ACC112 (cell line): ENCODE measurements around the gene DSCAM.

ENCODE experiments used
- H2AFZ ChIP-seq: fragments of 200-600 bp; sonication (generic); one replicate; pipeline ENCODE4 v1.6.0; 2017; ENCODE audit warnings: antibody characterized with exemption, low read length; ENCODE audit not compliant: unreplicated experiment
- H3K27ac ChIP-seq: fragments of 200-600 bp; sonication (generic); 2 replicates; pipeline ENCODE4 v1.5.1; 2014; ENCODE audit warnings: low read depth, mild to moderate bottlenecking, antibody characterized with exemption, low read length, moderate library complexity
- H3K27me3 ChIP-seq: fragments of 200-600 bp; sonication (generic); 2 replicates; pipeline ENCODE4 v1.6.1; 2014; ENCODE audit warnings: mild to moderate bottlenecking, antibody characterized with exemption, low read length, moderate library complexity, mixed read lengths; ENCODE audit not compliant: insufficient read depth
- H3K36me3 ChIP-seq: fragments of 200-600 bp; sonication (generic); 2 replicates; pipeline ENCODE4 v1.6.1; 2016; ENCODE audit warnings: mild to moderate bottlenecking, antibody characterized with exemption, low read length, moderate library complexity, mixed read lengths; ENCODE audit not compliant: insufficient read depth
- H3K4me1 ChIP-seq: fragments of 200-600 bp; sonication (generic); one replicate; pipeline ENCODE4 v1.6.1; 2016; ENCODE audit warnings: low read length, mixed read lengths; ENCODE audit not compliant: insufficient read depth, unreplicated experiment, control insufficient read depth
- H3K4me3 ChIP-seq: fragments of 200-600 bp; sonication (generic); 2 replicates; pipeline ENCODE4 v1.5.1; 2014; ENCODE audit warnings: mild to moderate bottlenecking, low read depth, low read length
- H3K79me2 ChIP-seq: fragments of 200-600 bp; sonication (generic); one replicate; pipeline ENCODE4 v1.6.0; 2016; ENCODE audit warnings: low read length; ENCODE audit not compliant: control insufficient read depth, unreplicated experiment, insufficient read depth

The DSCAM gene

DNA sequence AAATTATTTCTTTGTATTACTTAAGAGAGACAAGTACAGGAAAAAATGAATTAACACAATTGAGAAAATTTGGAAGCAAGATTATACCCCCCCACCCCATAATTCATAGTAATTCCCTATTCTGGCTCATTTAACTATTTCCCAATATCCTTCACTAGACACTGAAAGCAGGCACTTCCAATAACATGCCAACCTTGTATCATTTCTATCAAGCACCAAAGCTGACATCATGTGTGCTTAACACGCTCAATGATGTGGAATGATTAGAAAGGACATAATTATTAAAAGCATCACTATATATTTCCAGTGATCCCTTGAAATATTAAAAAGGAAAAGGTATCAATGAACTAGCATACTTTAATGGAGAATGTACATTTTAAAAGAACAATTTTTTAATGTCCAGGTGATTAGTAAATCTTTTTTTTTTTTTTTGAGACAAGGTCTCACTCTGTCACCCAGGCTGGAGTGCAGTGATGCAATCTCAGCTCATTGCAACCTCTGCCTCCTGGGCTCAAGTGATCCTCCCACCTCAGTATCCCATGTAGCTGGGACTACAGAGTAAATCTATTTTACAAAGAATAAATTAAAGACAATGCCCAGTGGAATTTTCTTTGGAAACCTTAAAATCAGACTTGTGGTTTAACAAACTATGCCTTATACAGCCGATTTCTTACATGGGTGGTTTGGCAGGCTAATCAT lies 443.9 kb downstream of the DSCAM start:
- no peak overlapping the region for H3K4me3 ChIP-seq
- no peaks in the 10 kb centered on the region for H3K4me1 ChIP-seq
- H3K36me3 ChIP-seq: no peaks in the 10 kb centered on the region
- no peaks in the 10 kb centered on the region for H3K27me3 ChIP-seq
- no peak overlapping the region for H3K27ac ChIP-seq
- no peak overlapping the region for H2AFZ ChIP-seq
- H3K79me2 ChIP-seq: no peaks in the 10 kb centered on the region

DNA sequence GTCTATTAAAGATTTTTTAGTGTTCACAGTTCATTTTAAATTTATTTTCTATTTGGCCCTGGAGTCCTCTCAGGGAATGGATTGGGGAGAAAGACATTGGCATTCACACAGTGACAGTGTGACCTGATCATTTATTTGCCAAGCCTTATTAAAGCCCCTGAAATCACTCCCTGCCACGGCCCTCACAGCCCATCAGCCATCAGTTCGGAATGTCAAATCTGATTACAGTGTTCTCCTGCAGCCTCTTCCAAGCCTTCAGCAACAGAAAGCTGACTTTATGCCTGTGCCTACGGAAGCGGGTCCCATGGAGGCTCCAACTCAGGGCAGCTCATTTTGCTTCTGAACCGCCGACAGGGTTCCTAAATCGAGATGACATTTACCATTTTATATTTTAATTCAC lies 451.2 kb downstream of the DSCAM start:
- Histone ChIP-seq H3K4me3 (no peak overlapping the region), H3K4me1 (no peaks in the 10 kb centered on the region), H3K36me3 (no peaks in the 10 kb centered on the region), H3K27me3 (no peaks in the 10 kb centered on the region), H3K79me2 (no peaks in the 10 kb centered on the region), H2AFZ (no peak overlapping the region), H3K27ac (no peak overlapping the region)

DNA sequence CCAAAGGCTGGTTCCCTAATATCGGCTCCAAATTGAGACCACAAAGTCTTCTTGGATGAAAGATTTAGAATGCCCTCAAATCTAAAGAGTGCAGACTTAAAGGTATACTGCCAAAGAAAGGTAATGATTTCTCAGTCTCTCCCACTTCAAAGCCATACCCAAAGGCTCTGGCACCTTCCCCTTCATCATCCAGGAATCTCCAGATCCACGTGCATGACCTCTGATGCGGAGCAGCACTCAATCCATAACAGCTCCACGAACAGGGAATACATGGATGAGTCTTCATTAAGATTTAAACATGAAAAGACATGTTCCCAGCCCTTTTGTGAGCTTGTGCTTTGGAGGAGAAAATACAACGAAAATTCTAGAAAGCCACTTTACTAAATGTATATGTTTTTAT lies 453.9 kb downstream of the DSCAM start:
- H3K27me3 ChIP-seq: no peaks in the 10 kb centered on the region
- no peak overlapping the region for H2AFZ ChIP-seq
- no peaks in the 10 kb centered on the region for H3K4me1 ChIP-seq
- H3K27ac ChIP-seq: no peak overlapping the region
- no peaks in the 10 kb centered on the region for H3K36me3 ChIP-seq
- no peaks in the 10 kb centered on the region for H3K79me2 ChIP-seq
- no peak overlapping the region for H3K4me3 ChIP-seq

DNA sequence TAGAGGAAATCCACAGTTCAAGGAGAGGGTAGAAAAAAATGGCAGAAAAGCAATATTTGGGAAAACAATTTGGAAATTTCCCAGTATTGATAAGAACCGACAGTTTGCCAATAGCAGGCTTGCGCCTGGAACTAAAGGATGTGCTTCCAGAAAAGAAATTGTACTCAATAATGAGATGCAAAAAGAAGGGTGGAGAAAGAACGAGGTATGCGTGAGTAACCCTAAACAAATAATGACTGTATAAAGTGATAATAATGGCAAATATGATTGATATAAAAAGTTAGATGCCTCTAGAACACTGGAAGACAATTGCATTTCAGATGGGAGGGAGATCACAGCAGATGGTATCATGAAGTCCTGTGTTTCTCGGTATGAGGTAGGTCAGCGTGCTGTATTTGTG lies 458.9 kb downstream of the DSCAM start:
- Histone ChIP-seq H3K27ac (no peak overlapping the region), H3K36me3 (no peaks in the 10 kb centered on the region), H3K4me1 (no peaks in the 10 kb centered on the region), H2AFZ (no peak overlapping the region), H3K27me3 (no peaks in the 10 kb centered on the region), H3K4me3 (no peak overlapping the region), H3K79me2 (no peaks in the 10 kb centered on the region)

DNA sequence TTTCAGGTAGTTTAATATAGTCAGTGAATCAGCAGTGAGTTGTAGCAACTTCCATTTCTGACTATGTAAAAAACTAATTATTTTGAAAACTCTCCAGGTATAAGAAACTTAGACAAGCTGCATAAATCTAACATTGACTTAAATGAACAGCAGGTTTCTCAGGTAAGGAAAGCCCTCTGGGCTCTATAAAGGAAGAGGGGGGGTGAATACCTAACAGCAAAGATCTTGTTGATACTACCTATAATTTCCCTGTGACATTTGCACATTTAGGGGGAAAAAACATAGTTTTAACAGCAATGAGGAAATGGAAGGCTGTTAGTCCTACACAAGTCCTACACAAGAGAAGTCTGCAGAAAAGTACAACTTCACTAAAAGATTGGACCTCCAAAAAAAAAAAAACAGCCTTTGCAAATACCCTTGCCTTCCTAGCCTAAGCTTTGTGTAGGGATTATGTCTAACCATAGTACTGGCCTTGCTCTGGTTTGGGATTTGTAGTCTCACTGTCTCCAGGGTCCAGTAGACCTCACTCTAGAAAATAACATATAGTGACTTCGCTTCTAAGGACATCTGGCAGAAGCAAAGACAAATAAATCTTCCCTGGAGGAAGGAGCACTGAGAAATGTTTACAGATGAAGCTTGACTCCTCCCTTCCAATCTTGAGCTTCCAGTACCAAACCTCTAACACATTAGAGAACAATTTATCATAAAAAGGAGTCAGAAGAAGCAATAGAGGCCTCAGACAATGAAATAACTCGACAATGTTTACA lies 459.8 kb downstream of the DSCAM start:
- no peak overlapping the region for H3K27ac ChIP-seq
- no peak overlapping the region for H3K4me3 ChIP-seq
- no peaks in the 10 kb centered on the region for H3K36me3 ChIP-seq
- no peaks in the 10 kb centered on the region for H3K27me3 ChIP-seq
- H3K79me2 ChIP-seq: no peaks in the 10 kb centered on the region
- no peaks in the 10 kb centered on the region for H3K4me1 ChIP-seq
- no peak overlapping the region for H2AFZ ChIP-seq

DNA sequence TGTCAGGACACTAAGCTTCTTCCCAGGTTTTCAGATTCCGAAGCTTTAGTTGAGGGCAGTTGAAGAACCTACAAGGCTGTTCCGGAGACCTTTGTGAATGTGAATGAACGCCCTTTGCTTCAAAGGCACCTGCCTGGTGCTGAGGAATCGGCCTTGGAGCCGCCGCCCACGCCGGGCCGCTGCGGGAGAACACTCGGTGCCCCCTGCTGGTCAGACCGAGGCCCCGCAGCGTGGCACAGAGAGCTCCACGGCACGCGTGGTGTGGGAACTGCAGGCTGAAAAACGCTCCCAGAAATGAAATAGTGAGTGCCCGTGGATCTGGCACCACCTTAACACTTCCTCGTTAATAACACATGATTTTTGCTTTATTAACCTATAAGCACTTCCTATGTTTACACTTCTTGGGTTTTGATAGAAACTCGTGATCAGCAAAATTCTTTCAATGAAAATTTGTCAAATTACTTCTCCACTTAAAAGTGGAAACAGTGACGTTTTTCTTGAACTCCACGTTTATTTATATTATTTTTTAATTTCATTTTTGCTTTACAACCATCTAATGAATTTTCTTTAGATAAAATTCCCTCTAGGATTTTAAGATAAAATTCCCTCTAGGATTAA lies 460.6 kb downstream of the DSCAM start:
- Histone ChIP-seq H3K36me3 (no peaks in the 10 kb centered on the region), H3K79me2 (no peaks in the 10 kb centered on the region), H3K27ac (no peak overlapping the region), H3K4me1 (no peaks in the 10 kb centered on the region), H3K27me3 (no peaks in the 10 kb centered on the region), H2AFZ (no peak overlapping the region), H3K4me3 (no peak overlapping the region)

DNA sequence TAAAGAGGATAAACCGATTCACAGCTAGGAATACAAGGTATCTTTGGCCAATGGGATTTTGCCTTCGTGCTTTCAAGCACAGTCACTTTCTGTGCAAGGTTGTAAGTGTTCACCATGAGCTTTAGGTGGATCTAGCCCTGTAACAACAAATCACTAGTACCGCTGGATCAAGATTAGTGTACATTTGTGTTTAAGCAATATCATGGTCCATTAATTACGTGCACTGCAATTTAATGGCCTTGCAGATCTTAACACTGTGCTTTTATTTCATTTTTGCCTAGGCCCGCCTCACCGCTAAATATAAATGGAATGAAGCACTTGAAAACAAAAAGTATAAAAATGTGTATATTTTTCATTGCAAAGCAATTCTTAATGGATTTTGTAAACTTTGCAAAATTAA lies 461.1 kb downstream of the DSCAM start:
- H2AFZ ChIP-seq: no peak overlapping the region

DNA sequence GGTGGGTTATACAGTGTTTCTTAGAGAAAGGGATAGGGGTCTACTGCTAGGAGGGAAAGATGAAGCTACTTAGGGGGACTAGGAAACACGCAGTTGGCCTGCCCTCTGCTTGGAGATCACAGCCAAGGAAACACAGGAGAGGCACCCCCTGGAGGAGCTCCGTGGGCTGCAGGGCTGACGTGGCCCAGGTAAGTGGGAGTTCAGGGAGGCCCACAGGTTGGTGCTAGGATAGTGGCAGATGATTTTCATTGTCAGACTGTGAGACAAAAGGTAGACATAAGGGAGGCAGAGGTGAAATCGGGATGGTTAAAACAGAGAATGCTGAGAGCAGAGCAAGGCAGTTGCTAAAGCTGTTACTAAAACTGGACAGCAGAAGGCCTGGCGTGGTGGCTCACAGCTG lies 463.0 kb downstream of the DSCAM start:
- H3K36me3 ChIP-seq: no peaks in the 10 kb centered on the region
- H2AFZ ChIP-seq: no peak overlapping the region
- no peaks in the 10 kb centered on the region for H3K4me1 ChIP-seq
- no peak overlapping the region for H3K4me3 ChIP-seq
- H3K27ac ChIP-seq: no peak overlapping the region
- no peaks in the 10 kb centered on the region for H3K27me3 ChIP-seq
- H3K79me2 ChIP-seq: no peaks in the 10 kb centered on the region

More for the DNA sequence above, 461.1 kb downstream of the DSCAM start:
- Histone ChIP-seq H3K27ac (no peak overlapping the region), H3K4me1 (no peaks in the 10 kb centered on the region), H3K79me2 (no peaks in the 10 kb centered on the region), H3K36me3 (no peaks in the 10 kb centered on the region), H3K4me3 (no peak overlapping the region), H3K27me3 (no peaks in the 10 kb centered on the region)

DNA sequence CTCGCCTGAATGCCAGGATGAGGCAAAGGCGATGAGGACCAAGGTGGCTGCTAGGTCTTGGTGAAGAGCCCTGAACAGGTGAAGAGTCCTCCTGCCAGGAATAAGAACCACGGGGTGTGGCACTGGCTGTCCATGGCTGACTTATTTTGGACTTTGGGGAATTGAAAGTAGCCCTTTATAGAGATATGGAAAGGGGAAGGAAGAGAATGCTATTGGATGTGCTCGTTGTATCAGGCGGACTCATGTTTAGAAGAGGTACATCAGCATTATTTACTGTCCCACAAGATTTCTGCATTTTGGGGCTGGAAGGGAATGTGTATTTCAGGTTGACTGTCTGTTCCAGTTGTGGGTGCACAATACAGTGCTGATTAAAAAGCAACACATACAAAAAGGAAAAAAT lies 465.8 kb downstream of the DSCAM start:
- Histone ChIP-seq H3K27me3 (no peaks in the 10 kb centered on the region), H2AFZ (no peak overlapping the region), H3K4me3 (no peak overlapping the region), H3K4me1 (no peaks in the 10 kb centered on the region), H3K27ac (no peak overlapping the region), H3K36me3 (no peaks in the 10 kb centered on the region), H3K79me2 (no peaks in the 10 kb centered on the region)

DNA sequence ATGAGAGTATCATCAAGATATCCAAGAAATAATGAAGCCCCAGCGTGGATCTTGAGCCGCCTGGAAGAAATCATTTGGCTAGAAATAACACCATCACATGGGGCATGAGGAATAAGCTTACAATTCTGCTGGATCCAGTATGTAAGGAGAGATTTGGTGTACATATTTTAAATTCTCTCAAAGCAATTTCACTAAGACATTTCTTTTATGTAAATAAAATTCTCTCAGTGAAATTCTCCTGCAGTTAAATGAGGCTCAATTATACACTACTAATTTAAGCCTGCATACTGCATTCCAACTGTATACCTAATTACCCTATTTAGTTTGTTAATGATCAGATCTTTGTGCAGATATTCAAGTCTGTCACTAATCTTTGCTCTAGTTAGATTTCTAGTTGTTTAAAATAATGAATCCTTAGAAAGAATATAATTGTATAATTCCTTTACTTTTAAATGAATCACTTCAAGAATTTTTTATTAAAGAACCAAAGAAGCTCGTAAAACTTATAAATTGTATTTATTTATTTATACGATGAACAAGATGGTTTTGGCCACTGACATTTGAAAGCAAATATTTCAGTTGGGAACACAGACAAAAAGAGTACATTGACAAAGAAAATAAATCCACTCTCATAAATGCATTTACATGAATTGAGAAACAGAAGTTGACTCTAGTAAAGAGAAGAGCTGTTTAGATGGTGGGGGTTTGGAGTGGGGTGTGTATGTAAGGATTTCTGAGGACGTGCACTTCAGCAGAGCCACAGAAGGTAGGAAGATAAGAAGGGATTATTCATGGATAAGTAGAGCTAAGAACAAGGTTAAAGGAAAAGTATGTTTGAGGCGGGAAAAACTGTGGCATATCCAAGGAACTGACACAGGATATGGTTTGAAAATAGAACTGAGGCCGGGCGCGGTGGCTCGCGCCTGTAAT lies 466.8 kb downstream of the DSCAM start:
- H3K4me3 ChIP-seq: no peak overlapping the region
- no peaks in the 10 kb centered on the region for H3K36me3 ChIP-seq
- no peak overlapping the region for H2AFZ ChIP-seq
- no peak overlapping the region for H3K27ac ChIP-seq
- H3K79me2 ChIP-seq: no peaks in the 10 kb centered on the region
- no peaks in the 10 kb centered on the region for H3K27me3 ChIP-seq
- H3K4me1 ChIP-seq: no peaks in the 10 kb centered on the region
